Liver (tissue), 9 donors: ENCODE data around the gene MGRN1. TPM values are rescaled to one million over a fixed set of nuclear protein-coding genes. Genes with fewer than 3 reads are reported as not detected.
A peak's percentile ranks its signal among the peaks of the same experiment; 100 is the strongest.

ENCODE experiments used
- DNase-seq: peaks from one replicate; pipeline ENCODE4 v3.0.0-alpha.2; 2017; ENCODE audit warnings: low spot score
- H3K27ac ChIP-seq, 2 donors: one replicate each; pipeline ENCODE4 v1.7.0; 2013; ENCODE audit warnings: inconsistent platforms in 2 of 2, low read length in 2 of 2, control low read depth in 1 of 2, low read depth in 1 of 2, mild to moderate bottlenecking in 1 of 2
- H3K27me3 ChIP-seq, 4 donors: one replicate each; pipeline versions ENCODE4 v1.6.1 to v1.7.0; 2013; ENCODE audit warnings: low read length in 3 of 4, inconsistent platforms in 1 of 4, mild to moderate bottlenecking in 1 of 4, moderate library complexity in 1 of 4; ENCODE audit not compliant: control insufficient read depth in 4 of 4, insufficient read depth in 4 of 4
- H3K36me3 ChIP-seq, 4 donors: one replicate each; pipeline versions ENCODE4 v1.6.1 to v1.7.0; 2013; ENCODE audit warnings: low read length in 3 of 4, mild to moderate bottlenecking in 3 of 4, low read depth in 1 of 4, moderate library complexity in 1 of 4; ENCODE audit not compliant: control insufficient read depth in 4 of 4, insufficient read depth in 3 of 4
- H3K4me1 ChIP-seq, 4 donors: one replicate each; pipeline versions ENCODE4 v1.6.1 to v1.7.0; 2013; ENCODE audit warnings: low read length in 3 of 4, mild to moderate bottlenecking in 3 of 4, moderate library complexity in 1 of 4; ENCODE audit not compliant: control insufficient read depth in 4 of 4, insufficient read depth in 4 of 4
- H3K4me3 ChIP-seq, 3 donors: one replicate each; pipeline versions ENCODE4 v1.6.1 to v1.7.0; 2013; ENCODE audit warnings: low read length in 3 of 3, control low read depth in 1 of 3, low read depth in 1 of 3, mild to moderate bottlenecking in 1 of 3
- H3K9ac ChIP-seq, 2 donors: one replicate each; pipeline ENCODE4 v1.7.0; 2013; ENCODE audit warnings: low read length in 2 of 2, mild to moderate bottlenecking in 2 of 2, moderate library complexity in 2 of 2, control low read depth in 1 of 2, low read depth in 1 of 2
- H3K9me3 ChIP-seq, 4 donors: one replicate each; pipeline versions ENCODE4 v1.6.1 to v1.7.0; 2013; ENCODE audit warnings: low read length in 3 of 4; ENCODE audit not compliant: control insufficient read depth in 4 of 4
- ATF3 ChIP-seq: IDR thresholded peaks from 2 replicates; pipeline ENCODE4 v1.6.1; 2016; ENCODE audit warnings: antibody characterized with exemption
- EGR1 ChIP-seq, 2 donors: IDR thresholded peaks; 2 replicates each; pipeline ENCODE4 v1.6.1; 2016 to 2018; ENCODE audit warnings: antibody characterized with exemption in 2 of 2, low read depth in 2 of 2
- FOXA1 ChIP-seq: IDR thresholded peaks from 2 replicates; pipeline ENCODE4 v1.6.1; 2016; ENCODE audit warnings: antibody characterized with exemption
- FOXA2 ChIP-seq: IDR thresholded peaks from 2 replicates; pipeline ENCODE4 v1.6.1; 2016; ENCODE audit warnings: antibody characterized with exemption
- GABPA ChIP-seq, 2 donors: IDR thresholded peaks in 1 of 2; conservative IDR thresholded peaks in 1 of 2; 2 replicates each; pipeline ENCODE4 v1.6.1; 2016; ENCODE audit warnings: antibody characterized with exemption in 2 of 2, mild to moderate bottlenecking in 1 of 2, moderate library complexity in 1 of 2
- HNF4A ChIP-seq, 2 donors: conservative IDR thresholded peaks; 2 replicates each; pipeline ENCODE4 v1.6.1; 2016; ENCODE audit warnings: antibody characterized with exemption in 2 of 2, mild to moderate bottlenecking in 2 of 2
- HNF4G ChIP-seq: IDR thresholded peaks from 2 replicates; pipeline ENCODE4 v1.6.1; 2016; ENCODE audit warnings: antibody characterized with exemption
- JUND ChIP-seq, 2 donors: IDR thresholded peaks; 2 replicates each; pipeline ENCODE4 v1.6.1; 2016; ENCODE audit warnings: antibody characterized with exemption in 2 of 2
- NR2F2 ChIP-seq: IDR thresholded peaks from 2 replicates; pipeline ENCODE4 v1.6.1; 2016; ENCODE audit warnings: antibody characterized with exemption
- RAD21 ChIP-seq, 2 donors: IDR thresholded peaks; 2 replicates each; pipeline ENCODE4 v1.6.1; 2016; ENCODE audit warnings: antibody characterized with exemption in 2 of 2, mild to moderate bottlenecking in 2 of 2
- REST ChIP-seq: IDR thresholded peaks from 2 replicates; pipeline ENCODE4 v1.6.1; 2016; ENCODE audit warnings: antibody characterized with exemption, mild to moderate bottlenecking
- RXRA ChIP-seq, 2 donors: IDR thresholded peaks; 2 replicates each; pipeline ENCODE4 v1.6.1; 2017 to 2018; ENCODE audit warnings: antibody characterized with exemption in 2 of 2, mild to moderate bottlenecking in 1 of 2
- SP1 ChIP-seq: IDR thresholded peaks from 2 replicates; pipeline ENCODE4 v1.6.1; 2018; ENCODE audit warnings: antibody characterized with exemption, mild to moderate bottlenecking
- TAF1 ChIP-seq: conservative IDR thresholded peaks from 2 replicates; pipeline ENCODE4 v1.6.1; 2016; ENCODE audit warnings: antibody characterized with exemption, mild to moderate bottlenecking
- YY1 ChIP-seq: IDR thresholded peaks from 2 replicates; pipeline ENCODE4 v1.6.1; 2016; ENCODE audit warnings: antibody characterized with exemption, mild to moderate bottlenecking
- ZBTB33 ChIP-seq: IDR thresholded peaks from 2 replicates; pipeline ENCODE4 v1.6.1; 2016; ENCODE audit warnings: antibody characterized with exemption
- WGBS: extraction: QIAGEN DNeasy Blood & Tissue Kit; methylation state at CpG from one replicate; pipeline ENCODE4 v1.1.7; 2013; 5-methylcytosine and 5-hydroxymethylcytosine counted together
- polyA plus RNA-seq, 2 donors: library from polyadenylated mRNA; stranded (reverse) in 1 of 2; unstranded in 1 of 2; fragments of 200-250 nt in 1 of 2; fragments of >200 nt in 1 of 2; fragmentation: Nextera tagmentation in 1 of 2; extraction: Ambion mirVana in 1 of 2; gene quantifications; one replicate each; pipeline versions ENCODE4 v1.2.1 to v1.2.3, GENCODE V29; 2013 to 2015
- total RNA-seq, 2 donors: library from RNA; depleted of rRNA; stranded (reverse); fragments of >200 nt; gene quantifications; one replicate each; pipeline ENCODE4 v1.2.3, GENCODE V29; 2014
- TF ChIP-seq, protein P1 (sequence below): IDR thresholded peaks from 2 replicates; pipeline ENCODE4 v1.6.1; 2016; ENCODE audit warnings: antibody characterized with exemption
- TF ChIP-seq, protein P2 (sequence below): fragments of 150-350 bp; IDR thresholded peaks from 2 replicates; pipeline ENCODE4 v1.5.1; 2017; ENCODE audit warnings: improper control_type of control experiment, low read depth, low read length; ENCODE audit not compliant: missing input control
- donor health status: healthy.
- donor health status: healthy.
- donor health status: healthy.
- donor health status: healthy.
- donor health status: healthy.

The MGRN1 gene
- total and polyA plus RNA-seq, 4 donors: 15.9 to 35.7 (median 25.9) TPM

DNA sequence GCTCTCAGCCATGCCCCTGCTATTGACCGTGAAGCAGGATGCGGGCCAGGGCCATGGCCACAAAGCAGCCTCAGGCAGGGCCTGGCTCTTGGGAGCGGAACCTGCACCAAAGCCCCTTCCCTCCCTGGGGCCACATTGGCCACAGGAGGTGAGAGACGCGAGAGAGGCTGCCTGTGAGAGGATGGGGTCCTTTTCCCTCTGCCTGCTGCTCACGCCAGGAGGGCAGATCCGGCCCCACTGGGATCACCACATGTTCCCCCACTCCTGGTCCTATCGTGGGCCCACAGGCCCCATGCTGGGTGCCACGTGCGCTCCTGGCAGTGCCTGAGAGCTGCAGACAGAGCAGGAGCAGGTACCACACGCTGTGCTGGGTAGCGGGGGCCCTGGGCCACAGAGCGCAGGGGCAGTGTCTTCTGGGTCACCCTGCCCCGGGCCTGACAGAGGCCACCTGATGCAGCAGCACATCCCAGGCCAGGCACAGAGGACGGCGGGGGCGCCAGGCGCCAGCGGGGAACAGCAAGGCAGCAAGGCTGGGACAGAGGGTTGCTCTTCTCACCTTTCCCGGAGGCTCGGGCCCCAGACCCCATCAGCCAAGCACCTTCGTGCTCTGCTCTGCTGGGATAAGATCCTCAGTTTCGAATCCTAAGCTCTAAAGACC is 59.6 kb downstream of the MGRN1 start (continued):
- TF ChIP-seq, protein P1, sequence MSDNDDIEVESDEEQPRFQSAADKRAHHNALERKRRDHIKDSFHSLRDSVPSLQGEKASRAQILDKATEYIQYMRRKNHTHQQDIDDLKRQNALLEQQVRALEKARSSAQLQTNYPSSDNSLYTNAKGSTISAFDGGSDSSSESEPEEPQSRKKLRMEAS: no peak

GRCh38 chr16:4684763-4685162 is 60.1 kb downstream of the MGRN1 start:
- 34% methylated on average over 13 of the region's 13 CpGs for WGBS
- Histone ChIP-seq H3K9ac (peak overlapping the region in 1 of 2 donors; percentile 40), H3K36me3 (peaks cover 0 to 9% (median 6%) of the 10 kb centered on the region in 4 donors), H3K9me3 (no peaks in the 10 kb centered on the region), H3K4me1 (peaks cover 20 to 95% (median 79%) of the 10 kb centered on the region in 4 donors), H3K4me3 (no peak overlapping the region), H3K27me3 (no peaks in the 10 kb centered on the region), H3K27ac (peak overlapping the region; percentile 88 to 98)
- TF ChIP-seq FOXA1 (no peak), RXRA (IDR thresholded peaks at IDR 0.05) (peak; percentile 74 to 96), ZBTB33 (no peak), SP1 (peak; percentile 68), YY1 (peak; percentile 75), TAF1 (no peak), HNF4A (conservative IDR thresholded peaks at IDR 0.05) (peak; percentile 57 to 93), JUND (IDR thresholded peaks at IDR 0.05) (peak in 1 of 2 donors; percentile 72), EGR1 (IDR thresholded peaks at IDR 0.05; ENCODE audit: low read depth in 2 of 2) (peak in 1 of 2 donors; percentile 25), HNF4G (no peak), FOXA2 (peak; percentile 31), GABPA (IDR thresholded peaks at IDR 0.05 in 1 of 2, conservative IDR thresholded peaks at IDR 0.05 in 1 of 2) (peak in 1 of 2 donors; percentile 21), NR2F2 (peak; percentile 12), RAD21 (IDR thresholded peaks at IDR 0.05) (peak in 1 of 2 donors; percentile 13), ATF3 (no peak), REST (peak; percentile 80)
- TF ChIP-seq, protein P2, sequence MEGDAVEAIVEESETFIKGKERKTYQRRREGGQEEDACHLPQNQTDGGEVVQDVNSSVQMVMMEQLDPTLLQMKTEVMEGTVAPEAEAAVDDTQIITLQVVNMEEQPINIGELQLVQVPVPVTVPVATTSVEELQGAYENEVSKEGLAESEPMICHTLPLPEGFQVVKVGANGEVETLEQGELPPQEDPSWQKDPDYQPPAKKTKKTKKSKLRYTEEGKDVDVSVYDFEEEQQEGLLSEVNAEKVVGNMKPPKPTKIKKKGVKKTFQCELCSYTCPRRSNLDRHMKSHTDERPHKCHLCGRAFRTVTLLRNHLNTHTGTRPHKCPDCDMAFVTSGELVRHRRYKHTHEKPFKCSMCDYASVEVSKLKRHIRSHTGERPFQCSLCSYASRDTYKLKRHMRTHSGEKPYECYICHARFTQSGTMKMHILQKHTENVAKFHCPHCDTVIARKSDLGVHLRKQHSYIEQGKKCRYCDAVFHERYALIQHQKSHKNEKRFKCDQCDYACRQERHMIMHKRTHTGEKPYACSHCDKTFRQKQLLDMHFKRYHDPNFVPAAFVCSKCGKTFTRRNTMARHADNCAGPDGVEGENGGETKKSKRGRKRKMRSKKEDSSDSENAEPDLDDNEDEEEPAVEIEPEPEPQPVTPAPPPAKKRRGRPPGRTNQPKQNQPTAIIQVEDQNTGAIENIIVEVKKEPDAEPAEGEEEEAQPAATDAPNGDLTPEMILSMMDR: no peak
- TF ChIP-seq, protein P1: peak; percentile 88
- no peak for DNase-seq
